Ascending aorta (tissue), 2 donors: Measurements from ENCODE around the gene FGF12. TPM values are rescaled to one million over a fixed set of nuclear protein-coding genes. Genes with fewer than 3 reads are reported as not detected.

Source experiments
- DNase-seq, 2 donors: peaks; one replicate each; pipeline ENCODE4 v3.0.0-alpha.2; 2019; ENCODE audit warnings: low spot score in 2 of 2
- H3K27ac ChIP-seq, 2 donors: fragments of 200-600 bp; sonication (generic); one replicate each; pipeline ENCODE4 v1.5.1; 2016 to 2017; ENCODE audit warnings: mild to moderate bottlenecking in 1 of 2
- H3K27me3 ChIP-seq: fragments of 200-600 bp; sonication (generic); one replicate; pipeline ENCODE4 v1.5.1; 2017
- H3K36me3 ChIP-seq, 2 donors: fragments of 200-600 bp; sonication (generic); one replicate each; pipeline ENCODE4 v1.5.1; 2016
- H3K4me1 ChIP-seq, 2 donors: fragments of 200-600 bp; sonication (generic); one replicate each; pipeline ENCODE4 v1.5.1; 2016 to 2017; ENCODE audit warnings: mild to moderate bottlenecking in 1 of 2
- H3K4me3 ChIP-seq, 2 donors: fragments of 200-600 bp; sonication (generic); one replicate each; pipeline ENCODE4 v1.5.1; 2016 to 2017; ENCODE audit warnings: mild to moderate bottlenecking in 1 of 2
- H3K9me3 ChIP-seq, 2 donors: fragments of 200-600 bp; sonication (generic); one replicate each; pipeline ENCODE4 v1.5.1; 2016
- CTCF ChIP-seq, 3 experiments: fragments of 200-600 bp in 2 of 3; fragments of 450-650 bp in 1 of 3; sonication (generic) in 2 of 3; IDR thresholded peaks; one replicate each; pipeline ENCODE4 v1.5.1; 2016 to 2019; ENCODE audit warnings: antibody characterized with exemption in 3 of 3, mild to moderate bottlenecking in 1 of 3, moderate library complexity in 1 of 3
- intact Hi-C: fragments of 100-400 bp; cut with DNase I; formaldehyde crosslinking; loops from one replicate; pipeline ENCODE4 v1.15.1; 2023
- total RNA-seq: library from RNA; depleted of rRNA; stranded (reverse); fragments of >200 nt; gene quantifications from one replicate; pipeline ENCODE4 v1.1.0, GENCODE V29; 2016

Gene FGF12
- total RNA-seq, 1 donor from 2014 or later = 0.43 TPM

GRCh38 chr3:192171213-192171612, 556.1 kb downstream of the FGF12 start:
- Histone ChIP-seq H3K36me3 (no peaks in the 10 kb centered on the region), H3K9me3 (no peaks in the 10 kb centered on the region), H3K4me3 (no peak overlapping the region), H3K4me1 (no peaks in the 10 kb centered on the region), H3K27ac (no peak overlapping the region), H3K27me3 (no peaks in the 10 kb centered on the region)
- DNase-seq = no peak
- intact Hi-C loops = no loop called here
- no peak for TF ChIP-seq CTCF (IDR thresholded peaks at IDR 0.05)

GRCh38 chr3:192170659-192171058, 556.7 kb downstream of the FGF12 start:
- Histone ChIP-seq H3K4me3 (no peak overlapping the region), H3K36me3 (no peaks in the 10 kb centered on the region), H3K9me3 (no peaks in the 10 kb centered on the region), H3K27ac (no peak overlapping the region), H3K27me3 (no peaks in the 10 kb centered on the region), H3K4me1 (no peaks in the 10 kb centered on the region)
- intact Hi-C loops = no loop called here
- no peak for TF ChIP-seq CTCF (IDR thresholded peaks at IDR 0.05)
- no peak for DNase-seq

- Histone ChIP-seq H3K9me3 (no peaks in the 10 kb centered on the region), H3K36me3 (no peaks in the 10 kb centered on the region), H3K4me1 (no peaks in the 10 kb centered on the region), H3K27ac (no peak overlapping the region), H3K4me3 (no peak overlapping the region), H3K27me3 (no peaks in the 10 kb centered on the region)
- DNase-seq = no peak
- TF ChIP-seq CTCF (IDR thresholded peaks at IDR 0.05) = no peak
- intact Hi-C loops = no loop called here
Observed at GRCh38 chr3:192170031-192170430, 557.3 kb downstream of the FGF12 start.

- no peak for TF ChIP-seq CTCF (IDR thresholded peaks at IDR 0.05)
- Histone ChIP-seq H3K36me3 (no peaks in the 10 kb centered on the region), H3K4me3 (no peak overlapping the region), H3K27ac (no peak overlapping the region), H3K4me1 (no peaks in the 10 kb centered on the region), H3K9me3 (no peaks in the 10 kb centered on the region), H3K27me3 (no peaks in the 10 kb centered on the region)
- no peak for DNase-seq
- intact Hi-C loops = no loop called here
Observed at GRCh38 chr3:192169332-192169915, 557.9 kb downstream of the FGF12 start.

- no peaks in the 10 kb centered on the region for H3K27me3 ChIP-seq
- no peaks in the 10 kb centered on the region for H3K4me1 ChIP-seq
- H3K9me3 ChIP-seq = no peaks in the 10 kb centered on the region
- no peaks in the 10 kb centered on the region for H3K36me3 ChIP-seq
- no peak overlapping the region for H3K27ac ChIP-seq
- no peak for TF ChIP-seq CTCF (IDR thresholded peaks at IDR 0.05)
- intact Hi-C loops = no loop called here
- no peak overlapping the region for H3K4me3 ChIP-seq
- DNase-seq = no peak
Observed at GRCh38 chr3:192168202-192168601, 559.1 kb downstream of the FGF12 start.

- no peak for DNase-seq
- no peak overlapping the region for H3K4me3 ChIP-seq
- H3K27me3 ChIP-seq = no peaks in the 10 kb centered on the region
- H3K36me3 ChIP-seq = no peaks in the 10 kb centered on the region
- H3K9me3 ChIP-seq = no peaks in the 10 kb centered on the region
- H3K27ac ChIP-seq = no peak overlapping the region
- H3K4me1 ChIP-seq = no peaks in the 10 kb centered on the region
- intact Hi-C loops = no loop called here
- no peak for TF ChIP-seq CTCF (IDR thresholded peaks at IDR 0.05)
Observed at GRCh38 chr3:192165552-192165951, 561.8 kb downstream of the FGF12 start.
